Lower leg skin (tissue), 3 donors: Measurements from ENCODE around the gene NAALADL2.

ENCODE experiments used
- CTCF ChIP-seq, 3 donors: fragments of 450-650 bp; IDR thresholded peaks; one replicate each; pipeline ENCODE4 v1.5.1; 2016; ENCODE audit warnings: antibody characterized with exemption in 3 of 3, mild to moderate bottlenecking in 3 of 3, moderate library complexity in 2 of 3
- POLR2A ChIP-seq, 2 donors: fragments of 450-650 bp; IDR thresholded peaks; one replicate each; pipeline ENCODE4 v1.6.1; 2016 to 2017; ENCODE audit warnings: antibody characterized with exemption in 2 of 2, mild to moderate bottlenecking in 1 of 2, moderate library complexity in 1 of 2

GRCh38 chr3:174863488-174863887 is 4.4 kb downstream of the NAALADL2 start:
- TF ChIP-seq CTCF (IDR thresholded peaks at IDR 0.05), result no peak
- TF ChIP-seq POLR2A (IDR thresholded peaks at IDR 0.05), result no peak
